ENCODE results near the gene UBXN7. TPM values are rescaled to one million over a fixed set of nuclear protein-coding genes. Genes with fewer than 3 reads are reported as not detected.
"Not testable (repeated sequence)": the region's sequence is repeated elsewhere in the genome, so short reads cannot be mapped to it uniquely, and the experiment has no call there.

UBXN7 gene, protein sequence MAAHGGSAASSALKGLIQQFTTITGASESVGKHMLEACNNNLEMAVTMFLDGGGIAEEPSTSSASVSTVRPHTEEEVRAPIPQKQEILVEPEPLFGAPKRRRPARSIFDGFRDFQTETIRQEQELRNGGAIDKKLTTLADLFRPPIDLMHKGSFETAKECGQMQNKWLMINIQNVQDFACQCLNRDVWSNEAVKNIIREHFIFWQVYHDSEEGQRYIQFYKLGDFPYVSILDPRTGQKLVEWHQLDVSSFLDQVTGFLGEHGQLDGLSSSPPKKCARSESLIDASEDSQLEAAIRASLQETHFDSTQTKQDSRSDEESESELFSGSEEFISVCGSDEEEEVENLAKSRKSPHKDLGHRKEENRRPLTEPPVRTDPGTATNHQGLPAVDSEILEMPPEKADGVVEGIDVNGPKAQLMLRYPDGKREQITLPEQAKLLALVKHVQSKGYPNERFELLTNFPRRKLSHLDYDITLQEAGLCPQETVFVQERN
- total RNA-seq: 10 to 100 TPM; 62.2 to 62.6 TPM

DNA sequence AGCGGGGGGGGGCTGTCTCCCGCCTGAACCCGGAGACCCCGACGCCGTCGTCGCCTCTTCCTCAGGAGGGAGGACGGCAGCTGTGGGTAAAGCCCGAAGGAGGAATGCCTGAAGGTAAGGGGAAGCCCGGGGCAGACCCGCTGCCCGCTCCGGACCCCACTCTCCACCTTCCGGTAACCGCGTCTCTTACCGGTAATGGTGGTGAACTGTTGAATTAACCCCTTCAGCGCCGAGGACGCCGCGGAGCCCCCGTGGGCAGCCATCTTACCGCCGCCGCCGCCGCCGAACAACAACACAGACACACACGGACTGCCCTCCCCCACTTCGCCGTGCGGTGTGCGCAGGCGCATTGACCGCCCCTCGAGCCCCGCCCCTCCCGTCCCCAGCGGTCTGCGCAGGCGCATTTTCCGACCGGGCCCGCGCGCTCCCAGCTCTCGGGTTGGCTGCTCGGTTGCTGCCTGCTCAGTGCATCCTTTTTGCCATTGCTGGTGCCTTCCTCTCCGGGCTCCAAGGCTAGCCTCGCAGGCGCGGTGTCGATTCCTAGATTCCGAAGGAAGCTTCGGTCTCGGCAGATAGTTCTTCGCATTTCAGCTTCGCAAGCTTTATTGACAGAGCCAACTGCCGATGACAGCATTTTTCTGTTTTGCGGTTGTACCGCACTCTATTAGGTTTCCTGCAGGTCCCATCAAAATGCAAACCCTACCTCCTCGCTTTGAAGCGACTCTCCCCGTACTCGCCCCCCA is at the start of gene UBXN7:
TSS of gene UBXN7 (minus strand) at position 291 of the 743 bp plus-strand sequence. CDS start at position 263, 28 bp downstream.
- peak within 1 kb of the TSS; percentile 85 for H3K4me3 Mint-ChIP-seq
- peaks cover 14% of the 10 kb centered on the region for H3K4me1 Mint-ChIP-seq
- POLR2A ChIA-PET: interaction anchor here (0.6 to 1.5 kb wide), 10 partner anchors 61 to 436 kb away, joined by 3 to 12 read pairs (median 4); partner anchors contain the start of genes DYNLT2B, RNF168 and SENP5
- peak; percentile 92 for ATAC-seq (ENCODE audit: low read depth)
- peak within 1 kb of the TSS; percentile 97 for H3K27ac Mint-ChIP-seq
- peaks cover 3% of the 10 kb centered on the region for H3K27me3 Mint-ChIP-seq
- H3K9me3 Mint-ChIP-seq: no peaks in the 10 kb centered on the region
- H3K36me3 Mint-ChIP-seq: peaks cover 3% of the 10 kb centered on the region
- DNase-seq: peak; percentile 97

DNA sequence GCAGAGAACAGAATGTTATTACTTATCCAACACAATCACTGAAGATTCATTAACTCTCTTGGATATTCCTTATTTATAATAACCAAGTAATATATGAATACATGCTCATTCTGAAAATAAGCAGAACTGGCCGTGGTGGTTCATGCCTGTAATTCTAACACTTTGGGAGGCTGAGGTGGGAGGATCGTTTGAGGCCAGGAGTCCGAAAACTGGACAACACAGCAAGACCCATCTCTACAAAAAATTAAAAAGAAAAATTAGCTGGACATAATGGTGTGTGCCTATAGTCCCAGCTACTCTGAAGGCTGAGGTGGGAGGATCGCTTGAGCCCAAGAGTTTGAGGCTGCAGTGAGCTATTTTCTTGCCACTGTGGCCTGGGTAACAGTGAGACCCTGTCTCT is 45.5 kb upstream of the UBXN7 start:
- H3K36me3 Mint-ChIP-seq: peaks cover 36% of the 10 kb centered on the region

DNA sequence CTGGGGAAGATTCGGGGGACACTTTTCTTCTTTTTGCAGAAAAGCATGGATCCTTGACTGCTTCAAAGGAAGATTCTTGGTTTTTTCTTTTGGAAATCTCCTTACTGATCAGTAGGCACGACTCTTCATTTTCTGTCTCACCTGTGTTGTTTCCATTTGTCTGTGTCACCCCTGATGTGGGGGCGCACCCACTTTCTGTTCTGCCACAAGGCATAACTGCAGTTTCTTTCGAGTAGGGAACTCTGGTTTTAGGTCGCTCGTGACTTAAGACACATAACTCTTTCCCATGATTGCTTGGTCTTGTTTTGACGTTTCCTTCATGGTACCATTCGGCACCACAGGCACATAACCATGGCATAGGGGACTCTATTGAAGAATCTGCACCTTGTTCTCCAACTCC is 40.1 kb upstream of the UBXN7 start:
- H3K27me3 Mint-ChIP-seq: no peaks in the 10 kb centered on the region
- H3K9me3 Mint-ChIP-seq: peaks cover 2% of the 10 kb centered on the region
- peaks cover 36% of the 10 kb centered on the region for H3K36me3 Mint-ChIP-seq
- ATAC-seq (ENCODE audit: low read depth): no peak
- POLR2A ChIA-PET: interaction anchor here (0.5 kb wide), 1 partner anchor 65 kb away, joined by 3 read pairs; no protein-coding TSS in a partner anchor
- H3K4me3 Mint-ChIP-seq: no peak overlapping the region
- H3K27ac Mint-ChIP-seq: no peak overlapping the region
- H3K4me1 Mint-ChIP-seq: peaks cover 11% of the 10 kb centered on the region
- DNase-seq: no peak

More for the DNA sequence above, 45.5 kb upstream of the UBXN7 start:
- H3K27me3 Mint-ChIP-seq: no peaks in the 10 kb centered on the region
- no peaks in the 10 kb centered on the region for H3K9me3 Mint-ChIP-seq
- DNase-seq: no peak
- POLR2A ChIA-PET: no interaction called here
- ATAC-seq (ENCODE audit: low read depth): no peak
- H3K4me1 Mint-ChIP-seq: no peaks in the 10 kb centered on the region
- no peak overlapping the region for H3K4me3 Mint-ChIP-seq
- H3K27ac Mint-ChIP-seq: no peak overlapping the region

DNA sequence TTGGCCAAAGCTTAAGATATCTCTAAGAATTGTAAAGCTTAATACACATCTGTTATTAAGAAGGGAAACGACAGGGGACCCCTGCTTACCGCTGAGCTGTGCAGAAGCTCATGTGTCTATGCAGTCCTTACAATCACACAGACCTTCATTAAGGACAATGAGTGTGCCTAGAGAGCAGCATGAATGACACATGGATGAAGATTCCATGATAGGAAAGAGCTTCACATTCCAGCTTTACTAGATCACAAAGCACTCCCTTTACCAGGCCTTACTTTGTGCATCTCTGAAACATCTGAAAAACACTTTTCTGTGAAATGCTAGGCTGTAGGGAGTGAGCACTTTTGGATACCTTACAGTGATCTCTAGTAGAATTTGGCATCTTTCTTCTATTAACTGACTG is 39.3 kb upstream of the UBXN7 start:
- POLR2A ChIA-PET: no interaction called here
- H3K27me3 Mint-ChIP-seq: no peaks in the 10 kb centered on the region
- H3K36me3 Mint-ChIP-seq: peaks cover 32% of the 10 kb centered on the region
- peaks cover 11% of the 10 kb centered on the region for H3K4me1 Mint-ChIP-seq
- H3K27ac Mint-ChIP-seq: no peak overlapping the region
- DNase-seq (no peak), ATAC-seq (ENCODE audit: low read depth) (no peak)
- H3K9me3 Mint-ChIP-seq: peaks cover 2% of the 10 kb centered on the region
- no peak overlapping the region for H3K4me3 Mint-ChIP-seq

DNA sequence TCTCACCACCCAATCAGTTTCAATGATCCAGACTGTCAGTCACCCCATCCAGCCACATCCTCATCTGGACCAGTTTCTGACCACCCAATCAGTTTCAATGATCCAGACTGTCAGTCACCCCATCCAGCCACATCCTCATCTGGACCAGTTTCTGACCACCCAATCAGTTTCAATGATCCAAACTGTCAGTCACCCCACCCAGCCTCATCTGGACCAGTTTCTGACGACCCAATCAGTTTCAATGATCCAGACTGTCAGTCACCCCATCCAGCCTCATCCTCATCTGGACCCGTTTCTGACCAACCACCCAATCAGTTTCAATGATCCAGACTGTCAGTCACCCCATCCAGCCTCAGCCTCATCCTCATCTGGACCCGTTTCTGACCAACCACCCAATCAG is 38.0 kb upstream of the UBXN7 start:
- Mint-ChIP-seq H3K4me1 (peaks cover 11% of the 10 kb centered on the region), H3K36me3 (peaks cover 29% of the 10 kb centered on the region)
- H3K27me3 Mint-ChIP-seq; ATAC-seq (ENCODE audit: low read depth); POLR2A ChIA-PET; H3K9me3 Mint-ChIP-seq; H3K27ac Mint-ChIP-seq; H3K4me3 Mint-ChIP-seq; DNase-seq: not testable (repeated sequence)

DNA sequence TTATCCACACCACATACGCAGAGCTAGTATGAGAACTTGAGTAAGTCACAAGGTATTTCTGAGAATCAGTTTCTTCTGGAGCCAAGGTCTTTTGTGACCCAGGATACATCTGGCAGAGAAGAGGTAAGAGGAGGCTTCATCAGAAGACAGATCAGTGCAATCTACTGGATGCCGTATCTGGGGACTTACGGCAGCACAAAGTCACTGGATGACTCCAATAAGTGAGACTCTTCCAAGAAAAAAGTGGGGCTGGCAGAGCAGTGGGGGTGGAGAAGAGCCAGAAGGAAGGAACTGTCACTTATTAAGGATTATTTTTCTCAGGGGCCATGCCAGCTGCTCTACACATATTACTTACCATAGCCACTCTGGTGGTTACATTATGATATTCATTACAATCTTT is 31.6 kb upstream of the UBXN7 start:
- Mint-ChIP-seq H3K27ac (no peak overlapping the region), H3K27me3 (peaks cover 2% of the 10 kb centered on the region), H3K4me1 (peaks cover 3% of the 10 kb centered on the region), H3K4me3 (no peak overlapping the region), H3K9me3 (peaks cover 8% of the 10 kb centered on the region), H3K36me3 (peaks cover 22% of the 10 kb centered on the region)
- POLR2A ChIA-PET: no interaction called here
- no peak for DNase-seq
- no peak for ATAC-seq (ENCODE audit: low read depth)

DNA sequence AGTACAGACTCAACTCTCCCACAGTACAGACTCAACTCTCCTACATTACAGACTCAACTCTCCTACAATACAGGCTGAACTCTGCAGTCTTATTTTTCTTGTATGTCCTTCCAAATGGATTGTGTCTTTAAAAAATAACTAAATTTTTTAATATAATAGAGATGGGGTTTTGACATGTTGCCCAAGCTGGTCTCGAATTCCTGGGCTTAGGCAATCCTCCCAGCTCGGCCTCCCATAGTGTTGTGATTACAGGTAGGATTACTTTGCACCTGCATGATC is 31.2 kb upstream of the UBXN7 start:
- peaks cover 20% of the 10 kb centered on the region for H3K36me3 Mint-ChIP-seq
- H3K4me1 Mint-ChIP-seq: peaks cover 1% of the 10 kb centered on the region
- no peak overlapping the region for H3K27ac Mint-ChIP-seq
- no peak overlapping the region for H3K4me3 Mint-ChIP-seq
- ATAC-seq (ENCODE audit: low read depth) (no peak), DNase-seq (no peak)
- peaks cover 2% of the 10 kb centered on the region for H3K27me3 Mint-ChIP-seq
- H3K9me3 Mint-ChIP-seq: peaks cover 8% of the 10 kb centered on the region
- POLR2A ChIA-PET: no interaction called here

DNA sequence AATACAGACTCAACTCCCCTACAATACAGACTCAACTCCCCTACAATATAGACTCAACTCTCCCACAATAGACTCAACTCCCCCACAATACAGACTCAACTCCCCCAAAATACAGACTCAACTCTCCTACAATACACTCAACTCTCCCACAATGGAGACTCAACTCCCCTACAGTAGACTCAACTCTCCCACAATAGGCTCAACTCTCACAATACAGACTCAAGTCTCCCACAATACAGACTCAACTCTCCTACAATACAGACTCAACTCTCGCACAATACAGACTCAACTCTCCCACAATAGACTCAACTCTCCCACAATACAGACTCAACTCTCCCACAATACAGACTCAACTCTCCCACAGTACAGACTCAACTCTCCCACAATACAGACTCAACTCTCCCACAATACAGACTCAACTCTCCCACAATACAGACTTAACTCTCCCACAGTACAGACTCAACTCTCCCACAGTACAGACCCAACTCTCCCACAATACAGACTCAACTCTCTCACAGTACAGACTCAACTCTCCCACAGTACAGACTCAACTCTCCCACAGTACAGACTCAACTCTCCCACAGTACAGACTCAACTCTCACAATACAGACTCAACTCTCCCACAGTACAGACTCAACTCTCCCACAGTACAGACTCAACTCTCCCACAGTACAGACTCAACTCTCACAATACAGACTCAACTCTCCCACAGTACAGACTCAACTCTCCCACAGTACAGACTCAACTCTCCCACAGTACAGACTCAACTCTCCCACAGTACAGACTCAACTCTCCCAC is 30.7 kb upstream of the UBXN7 start:
- H3K9me3 Mint-ChIP-seq; H3K4me1 Mint-ChIP-seq; ATAC-seq (ENCODE audit: low read depth); POLR2A ChIA-PET; H3K27me3 Mint-ChIP-seq; H3K27ac Mint-ChIP-seq; DNase-seq; H3K4me3 Mint-ChIP-seq: not testable (repeated sequence)
- H3K36me3 Mint-ChIP-seq: peaks cover 15% of the 10 kb centered on the region

DNA sequence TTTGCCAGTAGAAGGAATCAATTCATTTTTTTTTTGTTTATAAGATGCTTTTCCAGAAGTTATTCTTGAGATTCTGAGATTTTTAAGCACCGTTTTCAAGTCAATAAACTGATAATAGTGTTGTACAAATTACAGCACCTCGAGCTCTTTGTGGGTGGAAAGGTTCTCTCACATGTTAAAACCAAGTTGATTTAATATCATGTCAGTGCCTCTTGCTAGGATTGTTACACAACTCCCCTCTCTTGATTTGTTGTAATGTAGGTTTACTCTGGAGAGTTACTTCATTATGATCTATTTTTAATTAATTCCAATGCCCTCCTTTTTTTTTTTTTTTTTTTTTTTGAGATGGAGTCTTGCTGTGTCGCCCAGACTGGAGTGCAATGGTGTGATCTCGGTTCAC is 25.8 kb upstream of the UBXN7 start:
- Mint-ChIP-seq H3K27ac (no peak overlapping the region), H3K4me1 (peaks cover 4% of the 10 kb centered on the region), H3K4me3 (no peak overlapping the region), H3K36me3 (peaks cover 5% of the 10 kb centered on the region), H3K9me3 (peaks cover 4% of the 10 kb centered on the region), H3K27me3 (no peaks in the 10 kb centered on the region)
- DNase-seq: no peak
- no peak for ATAC-seq (ENCODE audit: low read depth)
- POLR2A ChIA-PET: interaction anchor here (0.6 kb wide), 1 partner anchor 72 kb away, joined by 4 read pairs; no protein-coding TSS in a partner anchor

DNA sequence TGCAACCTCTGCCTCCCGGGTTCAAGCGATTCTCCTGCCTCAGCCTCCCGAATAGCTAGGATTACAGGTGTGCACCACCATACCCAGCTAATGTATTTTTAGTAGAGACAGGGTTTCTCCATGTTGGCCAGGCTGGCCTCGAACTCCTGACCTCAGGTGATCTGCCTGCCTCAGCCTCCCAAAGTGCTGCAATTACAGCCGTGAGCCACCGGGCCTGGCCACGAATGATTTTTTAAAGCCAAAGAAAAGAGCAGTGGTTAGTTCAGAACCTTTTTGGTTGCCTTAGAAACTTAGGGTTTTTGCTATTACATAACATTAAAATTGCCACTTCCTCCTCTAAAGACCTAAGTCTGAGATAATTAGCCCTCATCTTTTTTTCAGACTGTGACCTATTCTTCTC is 25.2 kb upstream of the UBXN7 start:
- H3K27me3 Mint-ChIP-seq; H3K4me1 Mint-ChIP-seq; H3K36me3 Mint-ChIP-seq; DNase-seq; H3K27ac Mint-ChIP-seq; ATAC-seq (ENCODE audit: low read depth); H3K4me3 Mint-ChIP-seq; H3K9me3 Mint-ChIP-seq: not testable (repeated sequence)
- POLR2A ChIA-PET: interaction anchor here (0.6 to 0.7 kb wide), 4 partner anchors 21 to 168 kb away, joined by 3 to 4 read pairs (median 4); no protein-coding TSS in a partner anchor

DNA sequence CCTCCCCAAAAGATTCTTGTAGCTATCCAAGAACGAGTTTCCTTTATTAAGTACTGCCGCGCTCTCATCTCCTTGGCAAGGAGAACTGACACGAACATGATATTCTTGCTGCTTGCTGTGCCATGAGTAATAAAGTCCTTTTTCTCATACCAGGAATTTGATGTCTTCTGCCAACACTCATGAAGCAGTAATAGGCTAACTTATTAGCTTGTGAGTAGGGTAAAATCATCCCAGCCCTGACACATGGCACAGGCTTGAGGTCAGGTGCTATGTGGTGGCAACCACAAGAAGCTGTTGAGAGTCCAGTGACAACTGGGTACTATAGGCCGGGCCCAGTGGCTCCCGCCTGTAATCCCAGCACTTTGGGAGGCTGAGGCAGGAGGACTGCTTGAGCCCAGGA is 22.7 kb upstream of the UBXN7 start:
- Mint-ChIP-seq H3K4me1 (peaks cover 2% of the 10 kb centered on the region), H3K27me3 (no peaks in the 10 kb centered on the region), H3K4me3 (no peak overlapping the region), H3K9me3 (no peaks in the 10 kb centered on the region), H3K27ac (no peak overlapping the region), H3K36me3 (no peaks in the 10 kb centered on the region)
- ATAC-seq (ENCODE audit: low read depth) (no peak), DNase-seq (no peak)
- POLR2A ChIA-PET: no interaction called here

DNA sequence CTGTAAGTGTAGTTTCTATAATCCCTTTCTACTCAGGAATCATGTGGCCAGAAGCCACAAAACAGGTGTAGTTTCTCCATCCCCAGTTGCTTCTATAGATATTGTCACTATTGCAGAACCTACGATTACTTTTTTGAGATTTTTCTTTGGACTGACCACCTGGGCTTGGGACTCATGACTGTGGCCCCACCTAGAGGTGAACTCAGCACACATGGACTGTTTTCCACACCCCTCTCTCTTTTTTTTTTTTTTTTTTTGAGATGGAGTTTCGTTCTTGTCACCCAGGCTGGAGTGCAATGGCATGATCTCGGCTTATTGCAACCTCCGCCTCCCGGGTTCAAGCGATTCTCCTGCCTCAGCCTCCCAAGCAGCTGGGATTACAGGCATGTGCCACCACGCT is 13.2 kb upstream of the UBXN7 start:
- H3K27ac Mint-ChIP-seq; H3K4me1 Mint-ChIP-seq; H3K27me3 Mint-ChIP-seq; H3K4me3 Mint-ChIP-seq; DNase-seq; H3K9me3 Mint-ChIP-seq; POLR2A ChIA-PET; ATAC-seq (ENCODE audit: low read depth); H3K36me3 Mint-ChIP-seq: not testable (repeated sequence)

DNA sequence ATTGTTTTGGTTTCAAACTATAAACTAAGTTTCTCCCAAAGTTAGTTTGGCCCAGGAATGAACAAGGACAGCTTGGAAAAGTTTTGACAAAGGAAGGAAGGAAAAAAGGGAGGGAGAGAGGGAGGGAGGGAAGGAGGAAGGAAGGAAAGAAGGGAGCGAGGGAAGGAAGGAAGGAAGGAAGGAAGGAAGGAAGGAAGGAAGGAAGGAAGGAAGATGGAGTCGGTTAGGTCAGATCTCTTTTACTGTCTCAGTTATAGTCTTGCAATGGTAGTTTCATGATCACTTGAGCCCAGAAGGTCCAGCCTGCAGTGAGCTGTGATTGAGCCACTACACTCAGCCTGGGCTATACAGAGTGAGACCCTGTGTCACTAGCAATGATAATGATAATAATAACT is 12.3 kb upstream of the UBXN7 start:
- POLR2A ChIA-PET: no interaction called here
- Mint-ChIP-seq H3K4me3 (no peak overlapping the region), H3K27ac (no peak overlapping the region), H3K9me3 (no peaks in the 10 kb centered on the region), H3K27me3 (no peaks in the 10 kb centered on the region), H3K36me3 (no peaks in the 10 kb centered on the region), H3K4me1 (peaks cover 3% of the 10 kb centered on the region)
- DNase-seq (no peak), ATAC-seq (ENCODE audit: low read depth) (no peak)
